Adipose tissue (tissue), 3 donors: ENCODE data around the gene IRX2. TPM values are rescaled to one million over a fixed set of nuclear protein-coding genes. Genes with fewer than 3 reads are reported as not detected.

Experiments used
- H3K27ac ChIP-seq: one replicate; pipeline ENCODE4 v1.5.1; 2013; ENCODE audit warnings: low read depth, low read length
- WGBS, 3 donors: extraction: QIAGEN DNeasy Blood & Tissue Kit; methylation state at CpG; one replicate each; pipeline ENCODE4 v1.1.7; 2013; 5-methylcytosine and 5-hydroxymethylcytosine counted together
- polyA plus RNA-seq, 3 donors: library from polyadenylated mRNA; stranded (reverse); fragments of 200-250 nt; gene quantifications; one replicate each; pipeline ENCODE4 v1.2.3, GENCODE V29; 2013
- donor health status: healthy with polysubstance abuse.
- donor health status: Bipolar disorder and iron deficiency.
- donor health status: healthy.

The IRX2 gene
- polyA plus RNA-seq, 3 donors: 0.22 to 1.1 (median 0.59) TPM

- no peak overlapping the region for H3K27ac ChIP-seq
- 75 to 90% (median 87%) methylated on average over 16 of the region's 16 CpGs for WGBS, 3 donors
These were observed 46.5 kb downstream of the IRX2 start for GRCh38 chr5:2704806-2705645.

DNA sequence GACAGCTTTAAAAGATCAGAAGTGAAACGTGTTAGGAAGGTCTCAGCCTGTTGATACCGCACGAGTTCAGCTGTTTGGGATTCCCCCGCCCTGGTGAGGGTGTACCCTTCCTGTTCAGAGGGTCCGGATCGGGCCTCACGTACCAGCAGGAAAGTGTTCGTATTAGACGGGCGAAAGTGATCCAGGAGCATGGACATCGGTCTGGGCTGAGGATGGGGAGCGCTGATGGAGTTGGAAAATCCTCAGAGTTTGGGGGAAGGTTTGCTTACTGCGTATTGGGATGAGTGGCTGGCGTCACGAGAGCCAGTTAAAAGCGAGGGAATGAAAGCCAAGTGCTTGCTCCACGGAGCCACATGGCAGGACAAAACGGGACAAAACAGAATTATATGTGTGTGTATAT is 47.4 kb downstream of the IRX2 start:
- WGBS, 3 donors: 84 to 86% (median 85%) methylated on average over 18 of the region's 18 CpGs
- H3K27ac ChIP-seq: no peak overlapping the region

DNA sequence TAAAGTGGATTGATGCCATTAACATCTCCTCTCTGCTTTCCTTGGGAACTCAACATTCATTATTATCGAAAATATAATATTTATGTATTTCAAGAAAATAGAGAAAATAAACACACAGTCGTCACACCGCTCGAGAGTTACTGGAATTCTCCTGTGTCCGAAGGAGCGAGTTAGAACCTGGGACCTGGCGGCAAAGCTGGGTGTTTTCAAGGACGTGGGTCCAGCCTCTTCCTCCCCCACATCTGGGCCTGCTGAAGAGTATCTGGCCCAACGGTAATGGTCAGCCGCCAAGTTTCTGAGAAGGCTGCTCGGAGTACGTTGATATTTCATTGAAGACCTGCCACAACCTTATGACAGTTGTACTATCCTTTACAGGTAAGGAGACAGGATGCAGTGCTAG is 47.9 kb downstream of the IRX2 start:
- 79 to 87% (median 85%) methylated on average over 12 of the region's 12 CpGs for WGBS, 3 donors
- no peak overlapping the region for H3K27ac ChIP-seq

- no peak overlapping the region for H3K27ac ChIP-seq
- 58 to 78% (median 73%) methylated on average over 13 of the region's 13 CpGs for WGBS, 3 donors
These were observed 48.4 kb downstream of the IRX2 start for GRCh38 chr5:2703041-2703440.

DNA sequence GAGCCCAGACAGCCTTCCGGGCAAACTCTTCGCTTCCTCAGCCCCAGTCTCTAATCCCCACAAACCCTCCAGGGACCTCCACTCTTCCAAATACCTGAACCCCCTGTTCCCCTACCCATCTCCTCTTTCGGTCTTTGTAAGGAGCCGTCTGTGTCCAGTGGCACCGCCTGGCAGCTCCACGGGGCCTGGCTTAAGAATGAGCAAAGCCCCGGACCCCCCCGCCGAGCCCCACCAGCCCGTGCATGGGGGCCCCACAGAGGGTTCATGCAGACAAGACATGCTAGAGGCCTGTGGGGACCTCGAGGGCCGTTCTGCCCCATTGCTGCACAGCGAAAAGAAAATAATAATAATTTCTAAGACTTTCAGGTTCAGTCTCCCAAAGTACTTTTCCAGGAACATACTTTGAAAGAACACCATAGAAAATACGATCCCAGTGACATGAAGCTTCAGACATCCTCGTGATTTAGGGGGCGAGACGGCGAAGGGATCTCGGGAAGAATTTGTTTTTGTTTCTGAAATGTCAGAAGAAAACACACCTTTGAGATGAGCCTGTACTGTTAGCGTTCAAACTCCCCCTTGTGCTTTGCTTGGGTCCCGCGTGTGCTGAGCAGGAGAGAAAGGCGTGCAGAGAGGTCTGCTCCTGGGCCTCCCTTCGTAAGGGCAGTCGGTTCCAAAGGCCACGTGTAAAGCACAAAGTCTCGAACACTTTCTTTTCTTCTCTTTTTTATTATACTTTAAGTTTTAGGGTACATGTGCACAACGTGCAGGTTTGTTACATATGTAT is 49.2 kb downstream of the IRX2 start:
- no peak overlapping the region for H3K27ac ChIP-seq
- 77 to 83% (median 83%) methylated on average over 27 to 28 of the region's 28 CpGs for WGBS, 3 donors

- H3K27ac ChIP-seq: no peak overlapping the region
- 46 to 58% (median 53%) methylated on average over 10 of the region's 10 CpGs for WGBS, 3 donors
These were observed 49.9 kb downstream of the IRX2 start for GRCh38 chr5:2701592-2701991.

DNA sequence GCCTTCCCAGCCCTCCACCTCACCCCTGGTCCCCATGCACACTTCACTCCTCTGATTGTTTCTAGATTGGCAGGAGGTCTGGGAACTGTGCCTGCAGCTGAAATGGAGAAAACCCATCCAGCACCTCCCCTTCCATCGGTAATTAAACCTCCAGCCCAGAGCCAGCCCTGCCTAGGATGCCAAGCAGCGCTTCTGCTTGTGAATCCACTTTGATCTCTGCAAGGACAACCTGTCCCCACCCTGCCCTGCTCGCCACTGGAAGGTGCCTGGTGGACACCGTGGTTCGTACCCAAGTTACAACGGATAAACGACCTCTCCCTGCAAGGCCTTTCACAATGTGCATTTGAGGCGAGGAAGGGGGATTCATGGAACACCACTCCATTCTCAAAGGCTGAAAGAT is 50.6 kb downstream of the IRX2 start:
- WGBS, 3 donors: 74 to 75% (median 74%) methylated on average over 8 of the region's 8 CpGs
- H3K27ac ChIP-seq: no peak overlapping the region

GRCh38 chr5:2699686-2700085 is 51.8 kb downstream of the IRX2 start:
- 83 to 92% (median 90%) methylated on average over 15 to 17 of the region's 17 CpGs for WGBS, 3 donors
- H3K27ac ChIP-seq: no peak overlapping the region

GRCh38 chr5:2699231-2699630 is 52.2 kb downstream of the IRX2 start:
- WGBS, 3 donors: 78 to 92% (median 88%) methylated on average over 8 of the region's 8 CpGs
- H3K27ac ChIP-seq: no peak overlapping the region

DNA sequence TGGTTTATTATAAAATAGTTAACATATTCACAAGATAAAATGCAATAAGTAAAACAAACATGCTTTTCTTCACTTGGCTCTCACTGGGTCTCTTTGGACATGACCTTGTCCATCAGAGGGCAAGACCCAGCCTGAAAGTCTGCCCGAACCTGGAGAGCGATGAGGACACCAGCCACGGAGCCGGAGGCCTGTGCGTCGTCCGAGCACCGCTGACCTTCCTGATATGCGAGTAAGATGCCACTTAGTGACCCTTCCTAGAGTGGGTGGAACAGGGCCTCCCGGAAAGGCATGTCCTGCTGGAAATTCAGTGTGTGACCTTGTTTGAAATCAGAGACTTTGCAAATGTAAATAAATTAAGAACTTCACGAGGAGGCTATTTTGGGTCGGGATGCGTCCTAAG is 52.9 kb downstream of the IRX2 start:
- H3K27ac ChIP-seq: no peak overlapping the region
- whole genome bisulfite sequencing, 3 donors: 62 to 72% (median 65%) methylated on average over 13 of the region's 13 CpGs

- 82 to 85% (median 83%) methylated on average over 23 of the region's 23 CpGs for WGBS, 3 donors
- no peak overlapping the region for H3K27ac ChIP-seq
These were observed 53.9 kb downstream of the IRX2 start for GRCh38 chr5:2697446-2698200.

- 91 to 94% (median 93%) methylated on average over 9 of the region's 9 CpGs for WGBS, 3 donors
- H3K27ac ChIP-seq: no peak overlapping the region
These were observed 54.4 kb downstream of the IRX2 start for GRCh38 chr5:2697041-2697440.
